ENCODE results near the gene PIK3R3.

The PIK3R3 gene

DNA sequence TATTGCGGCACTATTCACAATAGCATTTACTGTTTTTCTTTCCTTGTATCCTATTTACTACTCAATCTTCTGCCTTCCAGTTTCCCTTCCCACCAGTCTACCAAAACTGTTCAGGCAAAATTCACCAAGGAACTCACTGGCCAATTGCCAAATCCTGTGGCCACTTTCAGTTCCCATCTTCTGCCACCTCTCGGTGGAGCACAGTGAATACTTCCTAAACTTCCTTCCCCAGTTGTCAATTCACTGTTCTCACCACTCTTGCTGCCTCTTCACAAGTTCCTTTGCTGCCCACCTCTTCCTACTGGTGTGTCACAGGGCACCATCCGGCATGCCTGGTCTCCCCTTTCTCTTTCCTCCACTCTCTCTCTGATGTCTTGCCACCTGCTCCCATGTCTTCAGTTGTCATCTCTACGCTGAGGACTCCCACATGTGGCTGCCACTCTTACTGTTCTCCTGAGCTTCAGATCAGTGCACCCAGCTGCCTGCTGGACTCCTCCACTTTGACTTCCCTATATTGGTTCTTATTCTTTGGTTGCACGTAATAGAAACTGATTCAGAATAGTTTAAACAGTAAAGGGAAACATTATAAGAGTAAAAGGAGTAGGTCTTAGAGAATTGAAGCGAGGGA is 114.4 kb downstream of the PIK3R3 start:
- no peak for DNase-seq (ENCODE audit: low spot score in 2 of 2)
- H3K27me3 Mint-ChIP-seq = no peaks in the 10 kb centered on the region
- ATAC-seq (replicated peaks; ENCODE audit: extremely low read depth, poor library complexity, severe bottlenecking) = no peak
- peaks cover 3% of the 10 kb centered on the region for H3K36me3 Mint-ChIP-seq (ENCODE audit: insufficient read depth)
- H3K9me3 Mint-ChIP-seq = no peaks in the 10 kb centered on the region
- H3K4me1 Mint-ChIP-seq = no peaks in the 10 kb centered on the region
- H3K4me3 Mint-ChIP-seq = no peak overlapping the region
- H3K27ac Mint-ChIP-seq (ENCODE audit: low read depth) = no peak overlapping the region

DNA sequence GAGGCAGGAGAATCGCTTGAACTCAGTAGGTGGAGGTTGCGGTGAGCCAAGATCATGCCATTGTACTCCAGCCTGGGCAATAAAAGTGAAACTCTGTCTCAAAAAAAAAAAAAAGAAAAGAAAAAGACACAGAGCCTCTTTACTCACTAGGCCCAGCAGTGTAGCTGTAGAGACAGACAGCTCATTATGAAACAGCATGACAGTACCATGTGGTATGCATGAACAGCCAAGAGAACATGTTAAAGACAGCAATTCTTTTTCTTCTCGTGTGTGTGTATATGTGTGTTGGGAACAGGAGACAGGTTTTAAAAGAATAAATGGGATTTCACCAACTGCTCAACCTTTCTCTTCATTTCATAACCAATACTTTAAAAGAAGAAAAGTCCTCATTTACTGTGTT is 118.8 kb downstream of the PIK3R3 start:
- Mint-ChIP-seq H3K9me3 (no peaks in the 10 kb centered on the region), H3K36me3 (ENCODE audit: insufficient read depth) (peaks cover 3% of the 10 kb centered on the region), H3K4me1 (no peaks in the 10 kb centered on the region), H3K27ac (ENCODE audit: low read depth) (no peak overlapping the region), H3K27me3 (no peaks in the 10 kb centered on the region), H3K4me3 (no peak overlapping the region)
- DNase-seq (ENCODE audit: low spot score in 2 of 2) (no peak), ATAC-seq (replicated peaks; ENCODE audit: extremely low read depth, poor library complexity, severe bottlenecking) (no peak)

DNA sequence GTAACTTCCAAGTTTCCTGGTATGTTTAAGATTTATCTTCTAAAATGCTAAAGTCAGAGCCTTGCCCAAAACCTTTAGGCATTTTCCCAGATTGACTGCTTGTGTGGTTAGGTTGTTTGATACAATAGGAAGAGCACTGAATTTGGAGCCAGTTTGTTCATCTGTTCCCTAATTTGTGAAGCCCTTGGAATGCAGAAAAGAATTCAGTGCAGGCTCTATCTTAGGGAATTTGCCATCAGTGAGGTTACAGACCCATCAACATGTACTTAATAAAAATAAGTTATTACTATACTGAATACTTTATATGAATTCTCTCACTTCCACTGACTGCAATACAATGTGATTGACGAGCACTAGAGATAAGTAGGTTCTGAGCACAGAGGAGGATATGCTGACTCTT is 120.2 kb downstream of the PIK3R3 start:
- ATAC-seq (replicated peaks; ENCODE audit: extremely low read depth, poor library complexity, severe bottlenecking) = no peak
- H3K36me3 Mint-ChIP-seq (ENCODE audit: insufficient read depth) = peaks cover 6% of the 10 kb centered on the region

DNA sequence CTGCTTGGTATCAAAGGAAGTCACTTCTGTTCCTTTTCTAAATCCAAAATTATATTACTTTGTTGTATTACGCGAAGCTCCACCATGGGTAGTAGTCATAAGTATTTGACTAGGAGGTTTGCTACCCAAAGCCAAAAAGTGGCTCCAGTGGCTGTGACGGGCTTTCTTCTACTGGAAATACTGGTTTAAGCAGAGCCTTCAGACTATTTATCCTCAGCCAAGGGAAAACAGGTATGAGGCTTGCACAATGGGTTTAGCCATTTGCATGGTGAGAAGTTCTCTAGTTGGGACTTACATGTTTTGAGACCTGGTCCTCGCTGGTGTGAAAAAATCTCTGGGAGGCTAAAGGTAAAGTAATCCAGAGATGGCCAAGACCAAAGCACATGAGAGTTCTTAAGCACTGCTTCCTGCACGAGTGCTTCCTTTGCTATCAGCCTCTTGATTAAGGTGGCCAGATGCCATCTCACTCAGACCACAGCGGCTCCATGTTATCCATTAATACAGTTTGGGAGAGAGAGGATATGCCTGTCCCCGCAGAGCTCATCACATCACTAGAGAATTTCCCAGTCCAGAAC is 121.2 kb downstream of the PIK3R3 start:
- no peak overlapping the region for H3K27ac Mint-ChIP-seq (ENCODE audit: low read depth)
- no peaks in the 10 kb centered on the region for H3K9me3 Mint-ChIP-seq
- H3K36me3 Mint-ChIP-seq (ENCODE audit: insufficient read depth) = peaks cover 6% of the 10 kb centered on the region
- no peak overlapping the region for H3K4me3 Mint-ChIP-seq
- no peaks in the 10 kb centered on the region for H3K4me1 Mint-ChIP-seq
- no peak for DNase-seq (ENCODE audit: low spot score in 2 of 2)
- no peak for ATAC-seq (replicated peaks; ENCODE audit: extremely low read depth, poor library complexity, severe bottlenecking)
- H3K27me3 Mint-ChIP-seq = no peaks in the 10 kb centered on the region

More for the DNA sequence above, 120.2 kb downstream of the PIK3R3 start:
- no peaks in the 10 kb centered on the region for H3K4me1 Mint-ChIP-seq
- H3K9me3 Mint-ChIP-seq = no peaks in the 10 kb centered on the region
- no peak for DNase-seq (ENCODE audit: low spot score in 2 of 2)
- H3K27me3 Mint-ChIP-seq = no peaks in the 10 kb centered on the region
- H3K27ac Mint-ChIP-seq (ENCODE audit: low read depth) = no peak overlapping the region
- no peak overlapping the region for H3K4me3 Mint-ChIP-seq

DNA sequence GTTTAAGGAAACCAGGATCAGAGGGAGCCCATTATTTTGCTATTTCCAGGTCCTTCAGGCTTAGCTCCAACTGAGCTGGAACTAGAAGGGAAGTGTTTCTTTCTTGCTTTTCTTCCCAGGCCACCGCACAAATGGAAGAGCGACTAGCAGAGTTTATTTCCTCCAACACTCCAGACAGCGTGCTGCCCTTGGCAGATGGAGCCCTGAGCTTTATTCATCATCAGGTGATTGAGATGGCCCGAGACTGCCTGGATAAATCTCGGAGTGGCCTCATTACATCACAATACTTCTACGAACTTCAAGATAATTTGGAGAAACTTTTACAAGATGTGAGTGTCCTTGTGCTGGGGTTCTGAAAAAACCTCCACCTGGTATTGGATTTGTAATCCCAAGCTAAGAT is 121.8 kb downstream of the PIK3R3 start:
- Mint-ChIP-seq H3K27ac (ENCODE audit: low read depth) (no peak overlapping the region), H3K4me3 (no peak overlapping the region)
- no peak for ATAC-seq (replicated peaks; ENCODE audit: extremely low read depth, poor library complexity, severe bottlenecking)

DNA sequence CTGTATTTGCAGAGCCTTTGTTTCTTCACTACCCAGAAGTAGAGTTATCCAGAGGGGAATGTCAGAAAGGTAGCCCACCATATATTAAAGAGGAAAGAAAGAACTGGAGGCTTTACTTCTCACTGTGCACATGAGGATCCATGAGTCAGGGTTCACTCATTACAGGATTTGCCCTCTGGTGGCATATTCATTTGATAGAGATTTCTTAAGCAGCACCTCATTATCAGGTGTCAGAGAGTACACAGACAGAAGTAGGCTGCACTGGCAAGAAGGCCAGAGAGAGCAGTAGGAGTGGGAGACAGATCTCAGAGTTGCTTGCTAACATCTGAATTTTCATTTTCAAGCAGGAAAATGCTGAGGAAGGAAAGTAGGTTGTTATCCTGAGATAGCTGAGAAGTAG is 123.8 kb downstream of the PIK3R3 start:
- DNase-seq (ENCODE audit: low spot score in 2 of 2) (no peak), ATAC-seq (replicated peaks; ENCODE audit: extremely low read depth, poor library complexity, severe bottlenecking) (no peak)
- Mint-ChIP-seq H3K4me3 (no peak overlapping the region), H3K36me3 (ENCODE audit: insufficient read depth) (peaks cover 3% of the 10 kb centered on the region), H3K9me3 (no peaks in the 10 kb centered on the region), H3K27ac (ENCODE audit: low read depth) (no peak overlapping the region), H3K27me3 (no peaks in the 10 kb centered on the region), H3K4me1 (no peaks in the 10 kb centered on the region)

More for the DNA sequence above, 121.8 kb downstream of the PIK3R3 start:
- H3K9me3 Mint-ChIP-seq = no peaks in the 10 kb centered on the region
- no peaks in the 10 kb centered on the region for H3K4me1 Mint-ChIP-seq
- H3K27me3 Mint-ChIP-seq = no peaks in the 10 kb centered on the region
- no peak for DNase-seq (ENCODE audit: low spot score in 2 of 2)
- peaks cover 6% of the 10 kb centered on the region for H3K36me3 Mint-ChIP-seq (ENCODE audit: insufficient read depth)

DNA sequence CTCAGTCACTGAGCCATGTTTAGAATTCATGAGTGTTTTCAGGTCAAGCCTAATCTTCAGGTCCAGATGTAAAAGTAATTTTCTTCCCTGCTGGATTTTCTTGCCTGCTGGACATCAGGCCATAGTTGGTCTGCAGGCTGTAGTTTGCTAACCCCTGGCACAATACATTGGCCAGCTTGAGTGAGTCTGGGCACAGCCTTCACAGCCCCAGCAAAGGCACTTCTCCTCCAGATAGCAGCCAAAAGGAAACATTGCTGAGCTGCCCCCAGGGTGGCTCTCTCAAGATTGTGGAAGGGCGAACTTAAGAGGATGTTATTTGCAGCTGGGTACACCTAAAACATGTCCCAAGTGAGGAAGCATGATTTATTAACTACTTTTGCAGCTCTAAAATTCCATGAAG is 126.8 kb downstream of the PIK3R3 start:
- Mint-ChIP-seq H3K27me3 (no peaks in the 10 kb centered on the region), H3K4me3 (no peak overlapping the region), H3K4me1 (no peaks in the 10 kb centered on the region), H3K27ac (ENCODE audit: low read depth) (no peak overlapping the region), H3K9me3 (no peaks in the 10 kb centered on the region), H3K36me3 (ENCODE audit: insufficient read depth) (peaks cover 3% of the 10 kb centered on the region)
- ATAC-seq (replicated peaks; ENCODE audit: extremely low read depth, poor library complexity, severe bottlenecking) (no peak), DNase-seq (ENCODE audit: low spot score in 2 of 2) (no peak)

DNA sequence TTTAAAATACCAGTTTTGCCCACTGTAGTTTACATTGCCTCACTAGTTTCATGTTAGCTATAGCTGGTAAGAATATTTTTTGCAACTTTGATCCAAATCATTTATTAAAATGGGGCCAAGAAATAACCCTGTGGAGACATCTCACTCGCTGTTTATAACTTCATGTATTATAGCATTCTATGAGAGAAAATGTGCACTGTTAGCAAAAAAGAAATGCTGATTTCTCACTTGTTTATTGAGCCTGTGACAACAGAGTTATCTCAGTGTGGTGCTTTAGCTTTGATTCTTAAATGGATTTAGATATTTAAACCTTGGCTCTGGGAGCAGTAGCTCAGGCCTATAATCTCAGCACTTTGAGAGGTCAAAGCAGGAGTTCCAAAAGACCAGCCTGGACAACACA is 127.9 kb downstream of the PIK3R3 start:
- H3K9me3 Mint-ChIP-seq = no peaks in the 10 kb centered on the region
- no peak overlapping the region for H3K27ac Mint-ChIP-seq (ENCODE audit: low read depth)
- no peaks in the 10 kb centered on the region for H3K4me1 Mint-ChIP-seq
- H3K36me3 Mint-ChIP-seq (ENCODE audit: insufficient read depth) = peaks cover 3% of the 10 kb centered on the region
- no peak overlapping the region for H3K4me3 Mint-ChIP-seq
- no peak for DNase-seq (ENCODE audit: low spot score in 2 of 2)
- H3K27me3 Mint-ChIP-seq = no peaks in the 10 kb centered on the region
- no peak for ATAC-seq (replicated peaks; ENCODE audit: extremely low read depth, poor library complexity, severe bottlenecking)

DNA sequence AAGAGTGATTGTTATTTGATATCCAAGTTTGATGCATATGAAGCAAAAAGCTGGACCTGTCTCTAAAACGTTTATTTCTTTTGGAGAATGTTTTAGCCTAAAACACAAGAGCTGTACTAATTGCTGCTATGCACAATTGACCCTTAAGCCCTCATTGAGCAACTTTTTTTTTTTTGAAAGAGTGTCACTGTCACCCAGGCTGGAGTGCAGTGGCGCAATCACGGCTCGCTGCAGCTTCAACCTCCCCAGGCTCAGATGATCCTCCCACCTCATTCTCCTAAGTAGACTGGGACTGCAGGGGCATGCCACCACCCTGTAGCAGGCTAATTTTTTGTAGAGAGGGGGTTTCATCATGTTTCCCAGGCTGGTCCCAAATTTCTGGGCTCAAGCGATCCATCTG is 129.1 kb downstream of the PIK3R3 start:
- Mint-ChIP-seq H3K27ac (ENCODE audit: low read depth) (no peak overlapping the region), H3K4me3 (no peak overlapping the region), H3K27me3 (no peaks in the 10 kb centered on the region), H3K4me1 (no peaks in the 10 kb centered on the region), H3K36me3 (ENCODE audit: insufficient read depth) (peaks cover 3% of the 10 kb centered on the region), H3K9me3 (no peaks in the 10 kb centered on the region)
- no peak for ATAC-seq (replicated peaks; ENCODE audit: extremely low read depth, poor library complexity, severe bottlenecking)
- DNase-seq (ENCODE audit: low spot score in 2 of 2) = no peak

DNA sequence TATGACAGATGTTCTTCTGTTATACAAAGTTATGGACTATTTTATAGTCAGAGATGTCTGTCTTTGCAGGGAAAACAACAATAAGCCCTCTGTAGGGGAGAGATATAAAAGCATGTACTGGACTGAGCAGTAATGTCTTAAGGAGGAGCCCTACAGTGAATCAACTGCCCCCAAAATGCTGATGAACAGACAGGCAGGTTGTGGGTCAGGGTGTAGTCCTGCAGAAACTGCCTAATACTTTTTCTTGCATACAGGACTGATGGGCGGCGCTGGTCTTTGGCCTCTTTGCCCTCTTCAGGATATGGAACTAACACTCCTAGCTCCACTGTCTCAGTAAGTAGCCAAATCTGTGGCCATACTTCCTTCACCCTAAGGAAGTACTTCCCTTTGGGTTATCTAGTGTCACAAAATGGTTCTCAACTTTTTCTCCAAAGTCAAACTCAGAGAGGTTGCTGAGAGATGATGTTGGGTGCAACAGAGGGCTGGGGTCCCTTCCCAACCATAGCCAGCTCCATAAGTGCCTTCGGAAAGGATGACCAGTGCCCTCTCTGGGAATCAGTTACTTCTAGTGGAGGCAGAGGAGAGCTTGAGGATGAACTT is 129.8 kb downstream of the PIK3R3 start:
- no peaks in the 10 kb centered on the region for H3K27me3 Mint-ChIP-seq
- H3K36me3 Mint-ChIP-seq (ENCODE audit: insufficient read depth) = no peaks in the 10 kb centered on the region
- no peaks in the 10 kb centered on the region for H3K4me1 Mint-ChIP-seq
- ATAC-seq (replicated peaks; ENCODE audit: extremely low read depth, poor library complexity, severe bottlenecking) = no peak
- DNase-seq (ENCODE audit: low spot score in 2 of 2) = no peak
- no peaks in the 10 kb centered on the region for H3K9me3 Mint-ChIP-seq
- H3K4me3 Mint-ChIP-seq = no peak overlapping the region
- no peak overlapping the region for H3K27ac Mint-ChIP-seq (ENCODE audit: low read depth)

DNA sequence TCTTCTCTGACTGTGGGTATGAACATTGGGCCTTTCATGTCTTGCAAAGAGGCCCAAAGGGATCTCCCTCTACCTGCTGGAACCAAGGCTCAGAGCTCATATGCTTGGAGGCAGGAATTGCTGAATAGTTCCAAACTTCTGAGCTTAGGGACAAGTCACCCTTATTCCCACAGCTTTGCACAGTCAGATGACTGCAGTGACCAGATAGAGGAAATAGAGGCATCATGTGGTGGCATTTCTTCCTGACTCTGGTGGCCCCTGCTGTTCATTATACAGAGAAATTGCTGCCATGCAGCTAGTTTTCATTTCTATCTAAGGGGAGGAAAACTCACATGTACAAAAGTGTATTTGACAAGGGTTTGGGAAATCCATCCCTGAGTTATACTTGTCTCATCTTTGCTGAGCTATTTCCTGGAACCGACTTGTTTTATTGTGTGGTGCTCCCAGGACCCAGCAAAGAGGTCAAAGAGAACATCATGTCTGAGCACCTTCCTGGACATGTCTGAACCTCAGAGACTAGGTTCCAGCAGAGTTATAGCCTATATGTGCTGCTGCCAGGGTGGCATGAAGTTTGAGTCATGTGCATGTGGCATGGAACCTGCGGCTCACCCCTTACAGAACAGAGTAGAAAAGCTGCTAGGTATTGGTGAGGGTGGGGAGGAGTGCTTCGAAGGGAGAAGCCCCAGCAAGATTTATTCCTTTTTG is 131.2 kb downstream of the PIK3R3 start:
- H3K4me1 Mint-ChIP-seq = peaks cover 4% of the 10 kb centered on the region
- H3K27me3 Mint-ChIP-seq = no peaks in the 10 kb centered on the region
- H3K9me3 Mint-ChIP-seq = no peaks in the 10 kb centered on the region
- no peak for ATAC-seq (replicated peaks; ENCODE audit: extremely low read depth, poor library complexity, severe bottlenecking)
- no peak overlapping the region for H3K27ac Mint-ChIP-seq (ENCODE audit: low read depth)
- DNase-seq (ENCODE audit: low spot score in 2 of 2) = no peak
- no peak overlapping the region for H3K4me3 Mint-ChIP-seq
- H3K36me3 Mint-ChIP-seq (ENCODE audit: insufficient read depth) = no peaks in the 10 kb centered on the region

DNA sequence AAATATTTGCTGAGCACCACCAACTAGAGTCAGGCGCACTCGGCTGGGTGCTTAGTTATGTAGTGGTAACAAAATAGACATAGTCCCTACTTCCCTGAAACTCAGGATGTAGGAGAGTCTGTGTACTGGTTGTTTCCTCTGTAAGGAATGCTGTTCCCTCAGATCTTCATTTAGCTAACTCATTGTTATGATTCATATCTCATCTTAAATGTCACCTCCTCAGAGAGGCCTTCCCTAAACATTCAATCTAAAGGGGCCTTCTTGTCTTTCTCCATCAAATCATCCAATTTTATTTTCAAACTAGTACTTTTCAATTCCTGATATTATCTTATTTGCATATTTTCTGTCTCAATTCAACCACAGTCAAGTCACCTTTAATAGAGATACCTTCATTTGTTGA is 132.9 kb downstream of the PIK3R3 start:
- Mint-ChIP-seq H3K4me1 (peaks cover 4% of the 10 kb centered on the region), H3K9me3 (no peaks in the 10 kb centered on the region), H3K27ac (ENCODE audit: low read depth) (no peak overlapping the region), H3K36me3 (ENCODE audit: insufficient read depth) (no peaks in the 10 kb centered on the region), H3K27me3 (no peaks in the 10 kb centered on the region), H3K4me3 (no peak overlapping the region)
- ATAC-seq (replicated peaks; ENCODE audit: extremely low read depth, poor library complexity, severe bottlenecking) (no peak), DNase-seq (ENCODE audit: low spot score in 2 of 2) (no peak)

Data from central memory CD8-positive, alpha-beta T cell (primary cell).